Neural progenitor cell (in vitro differentiated cells): ENCODE data around the gene SIGLEC10.

ENCODE experiments used
- EZH2 ChIP-seq: fragments of 200-600 bp; sonication (generic); IDR thresholded peaks from 2 replicates; pipeline ENCODE4 v1.6.1; 2017; ENCODE audit warnings: antibody characterized with exemption, mild to moderate bottlenecking, moderate library complexity
- EZH2phosphoT487 ChIP-seq: fragments of 200-600 bp; sonication (generic); IDR thresholded peaks from 2 replicates; pipeline ENCODE4 v1.6.1; 2017; ENCODE audit warnings: antibody characterized with exemption
- TF ChIP-seq, protein P1 (sequence below): fragments of 200-600 bp; sonication (generic); IDR thresholded peaks from 2 replicates; pipeline ENCODE4 v1.5.1; 2017; ENCODE audit warnings: antibody characterized with exemption, mild to moderate bottlenecking

DNA sequence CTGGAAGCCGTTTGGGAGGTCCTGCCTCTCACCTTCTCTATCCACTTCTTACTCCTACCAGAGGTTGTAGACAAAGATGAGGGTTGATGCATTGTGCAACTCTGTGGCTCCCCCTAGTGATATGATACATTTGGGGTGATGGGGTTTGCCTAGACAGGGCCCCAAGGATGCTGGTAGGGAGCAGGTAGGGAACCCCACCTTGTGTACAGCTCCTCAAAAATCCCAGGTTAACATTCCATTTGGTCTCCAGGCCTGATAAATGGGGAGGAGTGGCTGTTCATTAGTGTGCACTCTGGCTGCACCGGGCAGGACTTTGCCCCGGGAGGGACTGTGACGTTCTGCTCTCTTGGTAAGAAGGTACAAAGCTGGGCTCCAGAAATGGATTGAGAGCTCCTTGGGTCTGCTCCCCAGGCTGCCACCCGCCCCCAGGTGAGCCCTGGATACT lies 21.6 kb upstream of the SIGLEC10 start:
- TF ChIP-seq, protein P1, sequence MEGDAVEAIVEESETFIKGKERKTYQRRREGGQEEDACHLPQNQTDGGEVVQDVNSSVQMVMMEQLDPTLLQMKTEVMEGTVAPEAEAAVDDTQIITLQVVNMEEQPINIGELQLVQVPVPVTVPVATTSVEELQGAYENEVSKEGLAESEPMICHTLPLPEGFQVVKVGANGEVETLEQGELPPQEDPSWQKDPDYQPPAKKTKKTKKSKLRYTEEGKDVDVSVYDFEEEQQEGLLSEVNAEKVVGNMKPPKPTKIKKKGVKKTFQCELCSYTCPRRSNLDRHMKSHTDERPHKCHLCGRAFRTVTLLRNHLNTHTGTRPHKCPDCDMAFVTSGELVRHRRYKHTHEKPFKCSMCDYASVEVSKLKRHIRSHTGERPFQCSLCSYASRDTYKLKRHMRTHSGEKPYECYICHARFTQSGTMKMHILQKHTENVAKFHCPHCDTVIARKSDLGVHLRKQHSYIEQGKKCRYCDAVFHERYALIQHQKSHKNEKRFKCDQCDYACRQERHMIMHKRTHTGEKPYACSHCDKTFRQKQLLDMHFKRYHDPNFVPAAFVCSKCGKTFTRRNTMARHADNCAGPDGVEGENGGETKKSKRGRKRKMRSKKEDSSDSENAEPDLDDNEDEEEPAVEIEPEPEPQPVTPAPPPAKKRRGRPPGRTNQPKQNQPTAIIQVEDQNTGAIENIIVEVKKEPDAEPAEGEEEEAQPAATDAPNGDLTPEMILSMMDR = peak; percentile 43
- no peak for TF ChIP-seq EZH2
- TF ChIP-seq EZH2phosphoT487 = no peak
